HepG2 (cell line): ENCODE results near the gene PRELID2. TPM values are rescaled to one million over a fixed set of nuclear protein-coding genes. Genes with fewer than 3 reads are reported as not detected.
A peak's percentile ranks its signal among the peaks of the same experiment; 100 is the strongest.

Source experiments
- GTF2F1 ChIP-seq: fragments of 150-350 bp; IDR thresholded peaks from 2 replicates; pipeline ENCODE4 v1.6.1; 2014; ENCODE audit warnings: low read length
- GZF1 ChIP-seq: sonication (generic); formaldehyde crosslinking; IDR thresholded peaks from 2 replicates; pipeline ENCODE4 v1.5.1; 2020; ENCODE audit warnings: mild to moderate bottlenecking, missing genetic modification reagents
- HMGA1 ChIP-seq: sonication (generic); formaldehyde crosslinking; conservative IDR thresholded peaks from 2 replicates; pipeline ENCODE4 v1.4.0; 2020; ENCODE audit warnings: missing genetic modification reagents
- HOXA5 ChIP-seq: sonication (generic); formaldehyde crosslinking; IDR thresholded peaks from 2 replicates; pipeline ENCODE4 v1.4.0; 2020; ENCODE audit warnings: missing genetic modification reagents
- KLF11 ChIP-seq: IDR thresholded peaks from 2 replicates; pipeline ENCODE4 v1.6.1; 2016; ENCODE audit warnings: missing compliant biosample characterization
- SPEN ChIP-seq: sonication (generic); formaldehyde crosslinking; IDR thresholded peaks from 2 replicates; pipeline ENCODE4 v1.5.1; 2020; ENCODE audit warnings: low read depth, mild to moderate bottlenecking, missing genetic modification reagents
- SRF ChIP-seq: IDR thresholded peaks from 2 replicates; pipeline ENCODE4 v1.6.1; 2011; ENCODE audit warnings: mild to moderate bottlenecking, low read depth, low read length, moderate library complexity
- TARDBP ChIP-seq: sonication (generic); formaldehyde crosslinking; IDR thresholded peaks from 2 replicates; pipeline ENCODE4 v1.8.0; 2022; ENCODE audit warnings: mild to moderate bottlenecking, missing genetic modification reagents
- WIZ ChIP-seq: sonication (generic); formaldehyde crosslinking; IDR thresholded peaks from 2 replicates; pipeline ENCODE4 v1.5.1; 2020; ENCODE audit warnings: mild to moderate bottlenecking, missing genetic modification reagents
- ZC3H4 ChIP-seq: sonication (generic); formaldehyde crosslinking; IDR thresholded peaks from 2 replicates; pipeline ENCODE4 v1.4.0; 2020; ENCODE audit warnings: missing genetic modification reagents, borderline replicate concordance
- ZKSCAN1 ChIP-seq: fragments of 150-350 bp; IDR thresholded peaks from 2 replicates; pipeline ENCODE4 v1.6.1; 2014; ENCODE audit warnings: low read length
- ZNF10 ChIP-seq: sonication (generic); formaldehyde crosslinking; IDR thresholded peaks from 2 replicates; pipeline ENCODE4 v1.4.0; 2020; ENCODE audit warnings: mild to moderate bottlenecking, low read depth, missing genetic modification reagents, borderline replicate concordance
- ZNF207 ChIP-seq: fragments of 450-650 bp; IDR thresholded peaks from 2 replicates; pipeline ENCODE4 v1.6.1; 2016; ENCODE audit warnings: antibody characterized with exemption, borderline replicate concordance
- ZNF264 ChIP-seq: sonication (generic); formaldehyde crosslinking; IDR thresholded peaks from 2 replicates; pipeline ENCODE4 v1.4.0; 2020; ENCODE audit warnings: missing genetic modification reagents
- ZNF335 ChIP-seq: sonication (generic); formaldehyde crosslinking; IDR thresholded peaks from 2 replicates; pipeline ENCODE4 v1.4.0; 2020; ENCODE audit warnings: missing genetic modification reagents
- ZNF33B ChIP-seq: sonication (generic); formaldehyde crosslinking; IDR thresholded peaks from 2 replicates; pipeline ENCODE4 v1.5.1; 2020; ENCODE audit warnings: mild to moderate bottlenecking, missing genetic modification reagents
- ZNF564 ChIP-seq: sonication (generic); formaldehyde crosslinking; IDR thresholded peaks from 2 replicates; pipeline ENCODE4 v1.8.1; 2023; ENCODE audit warnings: mild to moderate bottlenecking, missing genetic modification reagents
- ZSCAN21 ChIP-seq: sonication (generic); formaldehyde crosslinking; IDR thresholded peaks from 2 replicates; pipeline ENCODE4 v1.8.0; 2022; ENCODE audit warnings: mild to moderate bottlenecking, missing genetic modification reagents, moderate library complexity, borderline replicate concordance
- polyA plus RNA-seq, 8 experiments: library from polyadenylated mRNA; depleted of rRNA in 3 of 8; stranded (reverse) in 7 of 8; unstranded in 1 of 8; fragments of >200 nt; fragmentation: Illumina TruSeq in 4 of 8; extraction: Trizol in 4 of 8; gene quantifications; 2 replicates each; pipeline versions ENCODE4 v1.2.1 to v1.2.3, GENCODE V29; 2011 to 2016; ENCODE audit warnings: low read depth in 4 of 8, missing spikeins in 1 of 8, mixed read lengths in 1 of 8; ENCODE audit not compliant: insufficient read depth in 1 of 8
- total RNA-seq, 5 experiments: library from RNA; depleted of rRNA; stranded (reverse); fragments of >200 nt; fragmentation: Illumina TruSeq; extraction: Trizol; gene quantifications; 2 replicates each; pipeline ENCODE4 v1.2.3, GENCODE V29; 2016; ENCODE audit warnings: low read depth in 1 of 5
- TF ChIP-seq, protein P1 (sequence below): sonication (generic); formaldehyde crosslinking; IDR thresholded peaks from 2 replicates; pipeline ENCODE4 v1.8.0; 2022; ENCODE audit warnings: mild to moderate bottlenecking, missing genetic modification reagents, borderline replicate concordance
- TF ChIP-seq, protein P2 (sequence below): sonication (generic); formaldehyde crosslinking; IDR thresholded peaks from 2 replicates; pipeline ENCODE4 v1.5.1; 2020; ENCODE audit warnings: missing genetic modification reagents, mild to moderate bottlenecking, borderline replicate concordance
- TF ChIP-seq, protein P3 (sequence below): sonication (generic); formaldehyde crosslinking; IDR thresholded peaks from 2 replicates; pipeline ENCODE4 v1.8.0; 2022; ENCODE audit warnings: missing genetic modification reagents, mild to moderate bottlenecking, borderline replicate concordance
- TF ChIP-seq, protein P4 (sequence below), 2 experiments: sonication (generic) in 1 of 2; formaldehyde crosslinking in 1 of 2; IDR thresholded peaks; 2 replicates each; pipeline versions ENCODE4 v1.4.0 to v1.6.1; 2016 to 2020; ENCODE audit warnings: borderline replicate concordance in 1 of 2, low read depth in 1 of 2, mild to moderate bottlenecking in 1 of 2, missing genetic modification reagents in 1 of 2

Gene PRELID2
- total and polyA plus RNA-seq, 2 of the 13 experiments (the other 11 are each of a cell fraction or from before 2014, with no cell fraction given) = 10.0 to 22.9 TPM

DNA sequence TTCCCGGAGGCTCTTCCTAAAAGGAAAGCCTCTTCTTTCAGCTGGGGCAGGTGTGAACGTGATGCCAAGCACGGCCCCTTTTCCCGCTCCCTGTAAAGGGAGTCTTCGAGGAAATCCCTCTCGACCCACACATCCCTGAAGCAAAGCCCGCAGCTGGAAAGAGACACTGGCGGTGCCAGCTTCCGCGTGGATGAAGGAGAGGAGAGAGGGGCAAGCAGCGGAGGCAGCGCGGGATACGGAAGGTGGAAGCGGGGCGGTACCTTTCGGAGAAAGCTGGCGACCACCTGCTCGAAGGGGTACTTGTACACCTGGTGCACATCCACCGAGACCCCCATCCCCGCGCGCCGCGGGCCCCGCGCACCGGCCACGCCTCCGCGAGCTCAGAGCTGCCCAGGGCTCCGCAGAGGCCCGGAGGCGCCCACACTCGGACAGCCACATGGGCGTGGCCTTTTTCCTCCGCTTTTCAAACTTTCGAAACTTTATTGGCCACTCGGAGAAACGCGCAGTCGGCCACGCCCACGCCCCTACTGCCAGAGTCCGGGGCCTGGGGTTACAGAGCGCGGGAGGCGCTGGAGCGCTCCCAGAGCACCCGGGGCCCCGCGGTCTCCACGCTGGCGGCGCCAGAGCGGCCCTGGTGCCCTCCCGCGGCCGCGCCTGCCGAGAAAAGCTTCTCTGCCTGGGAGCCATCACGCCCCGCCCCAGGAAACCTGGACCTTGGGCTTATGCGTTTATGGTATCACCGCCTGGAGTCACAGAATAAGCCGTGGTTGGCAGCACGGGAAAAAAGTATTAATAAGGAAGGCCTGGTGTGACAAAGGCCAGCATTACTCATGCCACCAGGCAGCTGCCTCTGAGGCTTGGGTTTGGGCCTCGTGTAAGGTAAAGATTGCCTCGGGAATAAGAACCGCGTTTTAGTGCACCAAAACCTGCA is at the start of gene PRELID2 (continued):
- peak; percentile 65; the same call in 1 of the 2 replicates for TF ChIP-seq ZKSCAN1
- no peak for TF ChIP-seq ZC3H4 (CRISPR knock-in tag)
- TF ChIP-seq TARDBP (CRISPR knock-in tag) = peak; percentile 67; the same call in 1 of the 2 replicates
- TF ChIP-seq, protein P1, sequence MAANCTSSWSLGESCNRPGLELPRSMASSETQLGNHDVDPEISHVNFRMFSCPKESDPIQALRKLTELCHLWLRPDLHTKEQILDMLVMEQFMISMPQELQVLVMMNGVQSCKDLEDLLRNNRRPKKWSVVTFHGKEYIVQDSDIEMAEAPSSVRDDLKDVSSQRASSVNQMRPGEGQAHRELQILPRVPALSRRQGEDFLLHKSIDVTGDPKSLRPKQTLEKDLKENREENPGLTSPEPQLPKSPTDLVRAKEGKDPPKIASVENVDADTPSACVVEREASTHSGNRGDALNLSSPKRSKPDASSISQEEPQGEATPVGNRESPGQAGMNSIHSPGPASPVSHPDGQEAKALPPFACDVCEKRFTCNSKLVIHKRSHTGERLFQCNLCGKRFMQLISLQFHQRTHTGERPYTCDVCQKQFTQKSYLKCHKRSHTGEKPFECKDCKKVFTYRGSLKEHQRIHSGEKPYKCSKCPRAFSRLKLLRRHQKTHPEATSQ = no peak; the same call in 1 of the 2 replicates
- TF ChIP-seq ZNF33B (CRISPR knock-in tag) = no peak
- no peak for TF ChIP-seq SRF
- no peak for TF ChIP-seq HMGA1 (CRISPR knock-in tag)
- TF ChIP-seq, protein P2, sequence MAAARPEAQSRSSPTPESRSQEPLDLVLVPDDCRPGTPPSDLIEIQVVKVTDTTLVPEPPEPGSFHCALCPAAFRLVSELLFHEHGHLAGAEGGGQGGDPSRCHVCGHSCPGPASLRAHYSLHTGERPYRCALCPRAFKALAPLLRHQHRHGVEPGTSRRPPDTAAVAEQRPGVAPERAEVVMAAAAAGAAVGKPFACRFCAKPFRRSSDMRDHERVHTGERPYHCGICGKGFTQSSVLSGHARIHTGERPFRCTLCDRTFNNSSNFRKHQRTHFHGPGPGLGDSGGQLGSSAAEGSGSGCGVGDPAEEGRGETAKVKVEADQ (CRISPR knock-in tag) = peak; percentile 93
- TF ChIP-seq, protein P3, sequence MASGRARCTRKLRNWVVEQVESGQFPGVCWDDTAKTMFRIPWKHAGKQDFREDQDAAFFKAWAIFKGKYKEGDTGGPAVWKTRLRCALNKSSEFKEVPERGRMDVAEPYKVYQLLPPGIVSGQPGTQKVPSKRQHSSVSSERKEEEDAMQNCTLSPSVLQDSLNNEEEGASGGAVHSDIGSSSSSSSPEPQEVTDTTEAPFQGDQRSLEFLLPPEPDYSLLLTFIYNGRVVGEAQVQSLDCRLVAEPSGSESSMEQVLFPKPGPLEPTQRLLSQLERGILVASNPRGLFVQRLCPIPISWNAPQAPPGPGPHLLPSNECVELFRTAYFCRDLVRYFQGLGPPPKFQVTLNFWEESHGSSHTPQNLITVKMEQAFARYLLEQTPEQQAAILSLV (CRISPR knock-in tag) = no peak; the same call in 1 of the 2 replicates
- TF ChIP-seq WIZ = no peak
- no peak for TF ChIP-seq GZF1 (CRISPR knock-in tag)
- TF ChIP-seq KLF11 (CRISPR knock-in tag) = no peak
- 0 out of 2 replicates have a peak, but pooled peaks have one; percentile 19 for TF ChIP-seq ZNF335 (CRISPR knock-in tag)
- no peak for TF ChIP-seq ZNF564
- TF ChIP-seq ZNF10 (CRISPR knock-in tag) = no peak
- TF ChIP-seq ZSCAN21 (CRISPR knock-in tag) = peak; percentile 58; the same call in 1 of the 2 replicates
- TF ChIP-seq ZNF264 (CRISPR knock-in tag) = no peak
- TF ChIP-seq ZNF207 = no peak
- TF ChIP-seq, protein P4, sequence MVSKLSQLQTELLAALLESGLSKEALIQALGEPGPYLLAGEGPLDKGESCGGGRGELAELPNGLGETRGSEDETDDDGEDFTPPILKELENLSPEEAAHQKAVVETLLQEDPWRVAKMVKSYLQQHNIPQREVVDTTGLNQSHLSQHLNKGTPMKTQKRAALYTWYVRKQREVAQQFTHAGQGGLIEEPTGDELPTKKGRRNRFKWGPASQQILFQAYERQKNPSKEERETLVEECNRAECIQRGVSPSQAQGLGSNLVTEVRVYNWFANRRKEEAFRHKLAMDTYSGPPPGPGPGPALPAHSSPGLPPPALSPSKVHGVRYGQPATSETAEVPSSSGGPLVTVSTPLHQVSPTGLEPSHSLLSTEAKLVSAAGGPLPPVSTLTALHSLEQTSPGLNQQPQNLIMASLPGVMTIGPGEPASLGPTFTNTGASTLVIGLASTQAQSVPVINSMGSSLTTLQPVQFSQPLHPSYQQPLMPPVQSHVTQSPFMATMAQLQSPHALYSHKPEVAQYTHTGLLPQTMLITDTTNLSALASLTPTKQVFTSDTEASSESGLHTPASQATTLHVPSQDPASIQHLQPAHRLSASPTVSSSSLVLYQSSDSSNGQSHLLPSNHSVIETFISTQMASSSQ (IDR thresholded peaks at IDR 0.05; ENCODE audit: low read depth) = no peak
- TF ChIP-seq, protein P4 (CRISPR knock-in tag; IDR thresholded peaks at IDR 0.05; ENCODE audit: borderline replicate concordance) = peak; percentile 33; the same call in 1 of the 2 replicates
- peak; percentile 85 for TF ChIP-seq SPEN
- no peak for TF ChIP-seq GTF2F1
- no peak; the same call in 1 of the 2 replicates for TF ChIP-seq HOXA5 (CRISPR knock-in tag)
